Measurements from ENCODE around the gene CLCC1.

CLCC1 gene

DNA sequence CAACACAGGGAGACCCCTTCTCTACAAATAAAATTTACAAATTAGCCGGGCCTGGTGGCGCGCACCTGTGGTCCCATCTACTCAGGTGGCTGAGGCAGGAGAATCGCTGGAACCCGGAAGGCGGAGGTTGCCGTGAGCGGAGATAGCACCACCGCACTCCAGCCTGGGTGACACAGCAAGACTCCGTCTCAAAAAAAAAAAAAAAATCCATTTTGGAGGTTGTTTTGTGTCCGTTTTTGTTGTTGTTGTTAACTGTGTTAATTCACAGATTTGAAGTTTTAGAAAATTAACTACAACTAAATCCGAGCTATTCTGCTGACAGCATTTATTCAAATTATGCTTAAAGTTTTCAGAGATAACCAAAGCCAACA, 618 bp downstream of the CLCC1 start:
- CTCF ChIA-PET, result interaction anchor here (0.9 to 3.6 kb wide), 6 partner anchors 9 to 149 kb away, joined by 3 to 10 read pairs (median 3); a partner anchor contains a TSS
- POLR2A ChIA-PET, result interaction anchor here (0.7 kb wide), 1 partner anchor 270 kb away, joined by 3 read pairs; no protein-coding TSS in a partner anchor
- no peak for DNase-seq (ENCODE audit: extremely low spot score)
- TF ChIP-seq CTCF (IDR thresholded peaks at IDR 0.05; ENCODE audit: control extremely low read depth, extremely low read depth, low read depth, missing control alignments), result no peak

GRCh38 chr1:108961752-108962486, 1.4 kb downstream of the CLCC1 start:
- CTCF ChIA-PET, result interaction anchor here (0.9 to 3.6 kb wide), 8 partner anchors 8 to 150 kb away, joined by 3 to 10 read pairs (median 4); a partner anchor contains a TSS
- POLR2A ChIA-PET, result no interaction called here
- DNase-seq (ENCODE audit: extremely low spot score), result no peak
- TF ChIP-seq CTCF (IDR thresholded peaks at IDR 0.05; ENCODE audit: control extremely low read depth, extremely low read depth, low read depth, missing control alignments), result no peak

DNA sequence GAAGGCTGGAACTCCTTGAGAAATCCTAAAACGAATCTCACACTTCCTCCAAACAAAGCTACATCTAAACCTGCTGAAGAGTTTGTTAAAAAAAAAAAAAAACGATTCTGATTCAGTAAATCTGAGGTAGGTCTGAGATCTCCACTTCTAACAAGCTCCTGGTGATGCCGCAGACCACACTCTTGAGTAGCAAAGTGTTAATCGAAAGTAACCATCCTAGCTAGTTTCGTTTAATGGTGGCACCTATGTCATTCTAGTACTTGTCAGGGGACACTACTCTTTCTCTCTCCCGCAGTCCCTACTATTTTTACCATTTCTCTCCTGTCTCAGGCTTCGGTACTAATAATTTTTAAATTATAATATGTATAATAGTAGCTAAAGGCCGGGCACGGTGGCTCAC, 2.1 kb downstream of the CLCC1 start:
- TF ChIP-seq CTCF (IDR thresholded peaks at IDR 0.05; ENCODE audit: control extremely low read depth, extremely low read depth, low read depth, missing control alignments), result no peak
- POLR2A ChIA-PET, result interaction anchor here (0.7 kb wide), 1 partner anchor 69 kb away, joined by 8 read pairs; no protein-coding TSS in a partner anchor
- DNase-seq (ENCODE audit: extremely low spot score), result no peak
- CTCF ChIA-PET, result interaction anchor here (1.2 to 3.6 kb wide), 4 partner anchors 8 to 151 kb away, joined by 3 to 10 read pairs (median 5); a partner anchor contains a TSS

DNA sequence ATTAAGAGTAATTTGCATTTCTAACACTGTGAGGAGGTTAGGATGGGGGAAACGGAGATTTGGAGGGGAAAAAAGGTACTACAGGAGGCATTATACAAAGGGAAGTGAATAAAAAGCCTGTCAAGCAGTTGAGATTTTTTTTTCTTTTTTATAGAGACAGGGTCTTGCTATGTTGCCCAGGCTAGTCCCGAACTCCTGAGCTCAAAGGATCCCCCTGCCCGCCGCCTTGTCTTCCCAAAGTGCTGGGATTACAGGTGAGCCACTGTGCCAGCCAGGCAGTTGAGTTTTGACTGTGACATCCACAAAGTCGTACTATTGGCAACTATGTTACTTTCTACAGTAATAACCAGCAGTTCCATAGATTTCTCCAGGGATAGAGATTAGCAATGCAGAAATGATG, 2.6 kb downstream of the CLCC1 start:
- DNase-seq (ENCODE audit: extremely low spot score), result no peak
- TF ChIP-seq CTCF (IDR thresholded peaks at IDR 0.05; ENCODE audit: control extremely low read depth, extremely low read depth, low read depth, missing control alignments), result no peak
- POLR2A ChIA-PET, result interaction anchor here (0.7 kb wide), 1 partner anchor 68 kb away, joined by 8 read pairs; no protein-coding TSS in a partner anchor
- CTCF ChIA-PET, result interaction anchor here (1.4 to 3.6 kb wide), 2 partner anchors 11 to 151 kb away, joined by 5 to 10 read pairs; a partner anchor contains a TSS

- DNase-seq (ENCODE audit: extremely low spot score), result no peak
- TF ChIP-seq CTCF (IDR thresholded peaks at IDR 0.05; ENCODE audit: control extremely low read depth, extremely low read depth, low read depth, missing control alignments), result no peak
- CTCF ChIA-PET, result interaction anchor here (1.6 to 2.1 kb wide), 2 partner anchors 11 kb away, joined by 3 to 4 read pairs; no protein-coding TSS in a partner anchor
- POLR2A ChIA-PET, result no interaction called here
Observed at GRCh38 chr1:108957888-108958287, 5.4 kb downstream of the CLCC1 start.

DNA sequence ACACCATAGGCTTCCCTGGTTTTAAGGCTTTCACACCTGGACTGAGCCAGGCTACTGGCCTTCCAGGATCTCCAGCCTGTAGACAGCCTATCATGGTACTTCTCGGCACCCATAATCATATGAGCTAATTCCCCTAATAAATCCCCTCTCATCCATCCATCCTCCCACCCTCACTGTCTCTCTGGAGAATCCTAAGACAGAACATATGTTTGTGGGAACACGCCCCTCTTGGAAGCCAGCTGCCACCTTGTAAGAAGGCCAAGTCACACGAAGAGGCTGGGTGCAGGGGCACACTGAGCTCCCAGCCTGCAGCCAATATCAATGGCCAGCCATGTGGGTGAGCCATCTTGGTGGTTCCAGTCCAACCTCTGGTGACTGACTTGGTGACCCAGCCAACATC, 7.4 kb downstream of the CLCC1 start:
- ChIA-PET POLR2A (no interaction called here), CTCF (no interaction called here)
- DNase-seq (ENCODE audit: extremely low spot score), result no peak
- TF ChIP-seq CTCF (IDR thresholded peaks at IDR 0.05; ENCODE audit: control extremely low read depth, extremely low read depth, low read depth, missing control alignments), result no peak
